Prostate gland (tissue), 2 donors: Measurements from ENCODE around the gene ZMIZ1.

Source experiments
- POLR2A ChIP-seq: fragments of 450-650 bp; IDR thresholded peaks from one replicate; pipeline ENCODE4 v1.6.1; 2016; ENCODE audit warnings: antibody characterized with exemption, mild to moderate bottlenecking
- POLR2AphosphoS5 ChIP-seq: sonication (generic); formaldehyde crosslinking; IDR thresholded peaks from one replicate; pipeline ENCODE4 v1.6.1; 2017; ENCODE audit warnings: antibody characterized with exemption
- TF ChIP-seq, protein P1 (sequence below), 4 experiments: fragments of 200-600 bp in 2 of 4; fragments of 450-650 bp in 2 of 4; sonication (generic) in 2 of 4; IDR thresholded peaks; 1 replicate in 3 of 4; 2 replicates in 1 of 4; pipeline ENCODE4 v1.5.1; 2016 to 2019; ENCODE audit warnings: antibody characterized with exemption in 4 of 4, mild to moderate bottlenecking in 2 of 4, moderate library complexity in 2 of 4

DNA sequence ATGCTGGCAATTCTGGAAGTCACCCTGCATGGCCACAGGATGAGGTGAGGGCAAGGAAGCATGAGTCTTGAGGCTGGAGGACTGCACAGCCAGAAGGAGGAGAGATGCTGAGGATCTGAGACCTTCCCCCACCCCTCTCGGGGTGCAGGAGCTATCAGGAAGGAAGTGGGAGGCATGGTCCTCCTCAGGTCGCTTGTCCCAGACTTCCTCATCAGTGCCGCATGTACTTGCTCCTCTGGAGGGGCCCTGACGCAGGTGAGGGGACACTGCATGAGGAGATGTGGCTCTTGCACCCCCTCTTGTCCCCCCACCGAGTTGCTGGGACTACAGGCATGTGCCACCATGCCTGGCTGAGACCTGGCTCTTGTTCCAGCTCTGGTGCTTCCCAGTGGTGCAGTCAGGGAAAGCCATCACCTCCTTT lies 5.7 kb upstream of the ZMIZ1 start:
- TF ChIP-seq, protein P1, sequence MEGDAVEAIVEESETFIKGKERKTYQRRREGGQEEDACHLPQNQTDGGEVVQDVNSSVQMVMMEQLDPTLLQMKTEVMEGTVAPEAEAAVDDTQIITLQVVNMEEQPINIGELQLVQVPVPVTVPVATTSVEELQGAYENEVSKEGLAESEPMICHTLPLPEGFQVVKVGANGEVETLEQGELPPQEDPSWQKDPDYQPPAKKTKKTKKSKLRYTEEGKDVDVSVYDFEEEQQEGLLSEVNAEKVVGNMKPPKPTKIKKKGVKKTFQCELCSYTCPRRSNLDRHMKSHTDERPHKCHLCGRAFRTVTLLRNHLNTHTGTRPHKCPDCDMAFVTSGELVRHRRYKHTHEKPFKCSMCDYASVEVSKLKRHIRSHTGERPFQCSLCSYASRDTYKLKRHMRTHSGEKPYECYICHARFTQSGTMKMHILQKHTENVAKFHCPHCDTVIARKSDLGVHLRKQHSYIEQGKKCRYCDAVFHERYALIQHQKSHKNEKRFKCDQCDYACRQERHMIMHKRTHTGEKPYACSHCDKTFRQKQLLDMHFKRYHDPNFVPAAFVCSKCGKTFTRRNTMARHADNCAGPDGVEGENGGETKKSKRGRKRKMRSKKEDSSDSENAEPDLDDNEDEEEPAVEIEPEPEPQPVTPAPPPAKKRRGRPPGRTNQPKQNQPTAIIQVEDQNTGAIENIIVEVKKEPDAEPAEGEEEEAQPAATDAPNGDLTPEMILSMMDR (IDR thresholded peaks at IDR 0.05): no peak
- TF ChIP-seq POLR2AphosphoS5 (no peak), POLR2A (no peak)
